HepG2 (cell line): ENCODE data around the gene HDHD3. TPM values are rescaled to one million over a fixed set of nuclear protein-coding genes. Genes with fewer than 3 reads are reported as not detected.

Experiments used
- BHLHE40 ChIP-seq: IDR thresholded peaks from 2 replicates; pipeline ENCODE4 v1.6.1; 2011; ENCODE audit warnings: low read length, improper control_type of control experiment
- CEBPZ ChIP-seq: IDR thresholded peaks from 2 replicates; pipeline ENCODE4 v1.6.1; 2012; ENCODE audit warnings: low read length, improper control_type of control experiment
- FOXC1 ChIP-seq: sonication (generic); formaldehyde crosslinking; IDR thresholded peaks from 2 replicates; pipeline ENCODE4 v1.8.0; 2022; ENCODE audit warnings: mild to moderate bottlenecking, missing genetic modification reagents, borderline replicate concordance
- ISX ChIP-seq: sonication (generic); formaldehyde crosslinking; conservative IDR thresholded peaks from 2 replicates; pipeline ENCODE4 v1.5.0; 2020; ENCODE audit warnings: missing genetic modification reagents
- KLF11 ChIP-seq: IDR thresholded peaks from 2 replicates; pipeline ENCODE4 v1.6.1; 2016; ENCODE audit warnings: missing compliant biosample characterization
- RFX1 ChIP-seq: fragments of 450-650 bp; IDR thresholded peaks from 2 replicates; pipeline ENCODE4 v1.6.1; 2017
- SRY ChIP-seq: sonication (generic); formaldehyde crosslinking; IDR thresholded peaks from 2 replicates; pipeline ENCODE4 v1.8.0; 2022; ENCODE audit warnings: mild to moderate bottlenecking, missing genetic modification reagents
- STAT5B ChIP-seq: sonication (generic); formaldehyde crosslinking; IDR thresholded peaks from 2 replicates; pipeline ENCODE4 v1.4.0; 2020; ENCODE audit warnings: missing genetic modification reagents
- THAP11 ChIP-seq: IDR thresholded peaks from 2 replicates; pipeline ENCODE4 v1.6.1; 2016; ENCODE audit warnings: missing biosample characterization, missing genetic modification reagents
- THRA ChIP-seq: sonication (generic); formaldehyde crosslinking; IDR thresholded peaks from 2 replicates; pipeline ENCODE4 v1.4.0; 2020; ENCODE audit warnings: missing genetic modification reagents, borderline replicate concordance
- ZNF207 ChIP-seq: fragments of 450-650 bp; IDR thresholded peaks from 2 replicates; pipeline ENCODE4 v1.6.1; 2016; ENCODE audit warnings: antibody characterized with exemption, borderline replicate concordance
- ZNF253 ChIP-seq: sonication (generic); formaldehyde crosslinking; IDR thresholded peaks from 2 replicates; pipeline ENCODE4 v1.8.0; 2022; ENCODE audit warnings: mild to moderate bottlenecking, missing genetic modification reagents, borderline replicate concordance
- ZNF746 ChIP-seq: sonication (generic); formaldehyde crosslinking; IDR thresholded peaks from 2 replicates; pipeline ENCODE4 v1.8.0; 2022; ENCODE audit warnings: mild to moderate bottlenecking, missing genetic modification reagents
- ZSCAN31 ChIP-seq: sonication (generic); formaldehyde crosslinking; IDR thresholded peaks from 2 replicates; pipeline ENCODE4 v1.5.0; 2020; ENCODE audit warnings: low read depth, mild to moderate bottlenecking, missing genetic modification reagents
- polyA plus RNA-seq, 8 experiments: library from polyadenylated mRNA; depleted of rRNA in 3 of 8; stranded (reverse) in 7 of 8; unstranded in 1 of 8; fragments of >200 nt; fragmentation: Illumina TruSeq in 4 of 8; extraction: Trizol in 4 of 8; gene quantifications; 2 replicates each; pipeline versions ENCODE4 v1.2.1 to v1.2.3, GENCODE V29; 2011 to 2016; ENCODE audit warnings: low read depth in 4 of 8, missing spikeins in 1 of 8, mixed read lengths in 1 of 8; ENCODE audit not compliant: insufficient read depth in 1 of 8
- total RNA-seq, 5 experiments: library from RNA; depleted of rRNA; stranded (reverse); fragments of >200 nt; fragmentation: Illumina TruSeq; extraction: Trizol; gene quantifications; 2 replicates each; pipeline ENCODE4 v1.2.3, GENCODE V29; 2016; ENCODE audit warnings: low read depth in 1 of 5
- TF ChIP-seq, protein P1 (sequence below): sonication (generic); formaldehyde crosslinking; IDR thresholded peaks from 2 replicates; pipeline ENCODE4 v1.4.0; 2020; ENCODE audit warnings: missing genetic modification reagents, borderline replicate concordance
- TF ChIP-seq, protein P2 (sequence below): sonication (generic); formaldehyde crosslinking; conservative IDR thresholded peaks from 2 replicates; pipeline ENCODE4 v1.5.0; 2020; ENCODE audit warnings: missing genetic modification reagents
- TF ChIP-seq, protein P3 (sequence below): sonication (generic); formaldehyde crosslinking; IDR thresholded peaks from 2 replicates; pipeline ENCODE4 v1.8.0; 2022; ENCODE audit warnings: missing genetic modification reagents, mild to moderate bottlenecking, borderline replicate concordance
- TF ChIP-seq, protein P4 (sequence below): IDR thresholded peaks from 2 replicates; pipeline ENCODE4 v1.6.1; 2016

HDHD3 gene
- total and polyA plus RNA-seq, 2 of the 13 experiments (the other 11 are each of a cell fraction or from before 2014, with no cell fraction given) = 23.1 to 38.5 TPM

DNA sequence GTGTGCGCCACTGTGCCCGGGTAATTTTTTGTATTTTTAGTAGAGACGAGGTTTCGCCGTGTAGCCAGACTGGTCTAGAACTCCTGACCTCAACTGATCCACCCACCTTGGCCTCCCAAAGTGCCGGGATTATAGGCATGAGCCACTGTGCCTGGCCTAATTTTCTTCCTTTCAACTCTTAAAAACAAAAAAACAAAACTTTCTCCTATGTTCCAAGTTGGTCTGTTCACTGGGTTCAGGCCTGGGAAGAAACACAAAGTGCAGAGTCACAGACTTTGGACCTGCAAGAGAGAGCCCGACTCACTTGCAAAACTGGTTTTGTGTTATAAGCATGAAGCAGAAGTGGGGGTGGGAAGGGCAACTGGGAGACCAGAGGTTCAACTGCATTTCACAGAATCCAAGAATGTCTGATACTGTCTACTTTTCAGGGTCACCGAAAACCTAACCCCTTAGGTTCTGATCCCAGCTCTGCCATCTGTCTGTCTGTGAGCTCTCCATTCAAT, 5.2 kb upstream of the HDHD3 start (continued):
- TF ChIP-seq ZNF253 (CRISPR knock-in tag) (no peak), CEBPZ (no peak), BHLHE40 (no peak), ISX (CRISPR knock-in tag) (no peak), ZNF746 (CRISPR knock-in tag) (no peak), KLF11 (CRISPR knock-in tag) (no peak), RFX1 (no peak), ZSCAN31 (peak; percentile 15; the same call in 1 of the 2 replicates), THAP11 (CRISPR knock-in tag) (peak; percentile 56), ZNF207 (no peak), THRA (CRISPR knock-in tag) (peak; percentile 54; the same call in 1 of the 2 replicates), SRY (CRISPR knock-in tag) (no peak), FOXC1 (CRISPR knock-in tag) (no peak), STAT5B (CRISPR knock-in tag) (no peak)
- TF ChIP-seq, protein P1, sequence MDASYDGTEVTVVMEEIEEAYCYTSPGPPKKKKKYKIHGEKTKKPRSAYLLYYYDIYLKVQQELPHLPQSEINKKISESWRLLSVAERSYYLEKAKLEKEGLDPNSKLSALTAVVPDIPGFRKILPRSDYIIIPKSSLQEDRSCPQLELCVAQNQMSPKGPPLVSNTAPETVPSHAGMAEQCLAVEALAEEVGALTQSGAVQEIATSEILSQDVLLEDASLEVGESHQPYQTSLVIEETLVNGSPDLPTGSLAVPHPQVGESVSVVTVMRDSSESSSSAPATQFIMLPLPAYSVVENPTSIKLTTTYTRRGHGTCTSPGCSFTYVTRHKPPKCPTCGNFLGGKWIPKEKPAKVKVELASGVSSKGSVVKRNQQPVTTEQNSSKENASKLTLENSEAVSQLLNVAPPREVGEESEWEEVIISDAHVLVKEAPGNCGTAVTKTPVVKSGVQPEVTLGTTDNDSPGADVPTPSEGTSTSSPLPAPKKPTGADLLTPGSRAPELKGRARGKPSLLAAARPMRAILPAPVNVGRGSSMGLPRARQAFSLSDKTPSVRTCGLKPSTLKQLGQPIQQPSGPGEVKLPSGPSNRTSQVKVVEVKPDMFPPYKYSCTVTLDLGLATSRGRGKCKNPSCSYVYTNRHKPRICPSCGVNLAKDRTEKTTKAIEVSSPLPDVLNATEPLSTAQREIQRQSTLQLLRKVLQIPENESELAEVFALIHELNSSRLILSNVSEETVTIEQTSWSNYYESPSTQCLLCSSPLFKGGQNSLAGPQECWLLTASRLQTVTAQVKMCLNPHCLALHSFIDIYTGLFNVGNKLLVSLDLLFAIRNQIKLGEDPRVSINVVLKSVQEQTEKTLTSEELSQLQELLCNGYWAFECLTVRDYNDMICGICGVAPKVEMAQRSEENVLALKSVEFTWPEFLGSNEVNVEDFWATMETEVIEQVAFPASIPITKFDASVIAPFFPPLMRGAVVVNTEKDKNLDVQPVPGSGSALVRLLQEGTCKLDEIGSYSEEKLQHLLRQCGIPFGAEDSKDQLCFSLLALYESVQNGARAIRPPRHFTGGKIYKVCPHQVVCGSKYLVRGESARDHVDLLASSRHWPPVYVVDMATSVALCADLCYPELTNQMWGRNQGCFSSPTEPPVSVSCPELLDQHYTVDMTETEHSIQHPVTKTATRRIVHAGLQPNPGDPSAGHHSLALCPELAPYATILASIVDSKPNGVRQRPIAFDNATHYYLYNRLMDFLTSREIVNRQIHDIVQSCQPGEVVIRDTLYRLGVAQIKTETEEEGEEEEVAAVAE = peak; percentile 46; the same call in 1 of the 2 replicates
- TF ChIP-seq, protein P2, sequence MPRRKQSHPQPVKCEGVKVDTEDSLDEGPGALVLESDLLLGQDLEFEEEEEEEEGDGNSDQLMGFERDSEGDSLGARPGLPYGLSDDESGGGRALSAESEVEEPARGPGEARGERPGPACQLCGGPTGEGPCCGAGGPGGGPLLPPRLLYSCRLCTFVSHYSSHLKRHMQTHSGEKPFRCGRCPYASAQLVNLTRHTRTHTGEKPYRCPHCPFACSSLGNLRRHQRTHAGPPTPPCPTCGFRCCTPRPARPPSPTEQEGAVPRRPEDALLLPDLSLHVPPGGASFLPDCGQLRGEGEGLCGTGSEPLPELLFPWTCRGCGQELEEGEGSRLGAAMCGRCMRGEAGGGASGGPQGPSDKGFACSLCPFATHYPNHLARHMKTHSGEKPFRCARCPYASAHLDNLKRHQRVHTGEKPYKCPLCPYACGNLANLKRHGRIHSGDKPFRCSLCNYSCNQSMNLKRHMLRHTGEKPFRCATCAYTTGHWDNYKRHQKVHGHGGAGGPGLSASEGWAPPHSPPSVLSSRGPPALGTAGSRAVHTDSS (CRISPR knock-in tag) = no peak
- TF ChIP-seq, protein P3, sequence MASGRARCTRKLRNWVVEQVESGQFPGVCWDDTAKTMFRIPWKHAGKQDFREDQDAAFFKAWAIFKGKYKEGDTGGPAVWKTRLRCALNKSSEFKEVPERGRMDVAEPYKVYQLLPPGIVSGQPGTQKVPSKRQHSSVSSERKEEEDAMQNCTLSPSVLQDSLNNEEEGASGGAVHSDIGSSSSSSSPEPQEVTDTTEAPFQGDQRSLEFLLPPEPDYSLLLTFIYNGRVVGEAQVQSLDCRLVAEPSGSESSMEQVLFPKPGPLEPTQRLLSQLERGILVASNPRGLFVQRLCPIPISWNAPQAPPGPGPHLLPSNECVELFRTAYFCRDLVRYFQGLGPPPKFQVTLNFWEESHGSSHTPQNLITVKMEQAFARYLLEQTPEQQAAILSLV (CRISPR knock-in tag) = no peak; the same call in 1 of the 2 replicates
- TF ChIP-seq, protein P4, sequence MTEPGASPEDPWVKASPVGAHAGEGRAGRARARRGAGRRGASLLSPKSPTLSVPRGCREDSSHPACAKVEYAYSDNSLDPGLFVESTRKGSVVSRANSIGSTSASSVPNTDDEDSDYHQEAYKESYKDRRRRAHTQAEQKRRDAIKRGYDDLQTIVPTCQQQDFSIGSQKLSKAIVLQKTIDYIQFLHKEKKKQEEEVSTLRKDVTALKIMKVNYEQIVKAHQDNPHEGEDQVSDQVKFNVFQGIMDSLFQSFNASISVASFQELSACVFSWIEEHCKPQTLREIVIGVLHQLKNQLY = peak; percentile 53; the same call in 1 of the 2 replicates
